Dendritic cell treated with granulocyte-macrophage colony-stimulating factor and Interleukin-4, amounts not matched to agents 40 ng/mL and 50 ng/mL, for 4 days (primary cell): ENCODE results near the gene KLHL26.

Source experiments
- H3K27ac Mint-ChIP-seq: one replicate; pipeline ENCODE4 v1.8.0; 2022; ENCODE audit warnings: mild to moderate bottlenecking, mixed read lengths
- H3K27me3 Mint-ChIP-seq: one replicate; pipeline ENCODE4 v1.8.0; 2022; ENCODE audit warnings: mild to moderate bottlenecking, mixed read lengths
- H3K36me3 Mint-ChIP-seq: one replicate; pipeline ENCODE4 v1.8.0; 2022; ENCODE audit warnings: low read depth, mixed read lengths
- H3K4me1 Mint-ChIP-seq: one replicate; pipeline ENCODE4 v1.8.0; 2022; ENCODE audit warnings: low read depth, mixed read lengths
- H3K4me3 Mint-ChIP-seq: one replicate; pipeline ENCODE4 v1.8.0; 2022; ENCODE audit warnings: mild to moderate bottlenecking, moderate library complexity, mixed read lengths
- H3K9me3 Mint-ChIP-seq: one replicate; pipeline ENCODE4 v1.8.0; 2022; ENCODE audit warnings: mixed read lengths
- intact Hi-C: fragments of 100-400 bp; cut with micrococcal nuclease; formaldehyde crosslinking; loops from one replicate; pipeline ENCODE4 v1.15.0; 2022

The KLHL26 gene

DNA sequence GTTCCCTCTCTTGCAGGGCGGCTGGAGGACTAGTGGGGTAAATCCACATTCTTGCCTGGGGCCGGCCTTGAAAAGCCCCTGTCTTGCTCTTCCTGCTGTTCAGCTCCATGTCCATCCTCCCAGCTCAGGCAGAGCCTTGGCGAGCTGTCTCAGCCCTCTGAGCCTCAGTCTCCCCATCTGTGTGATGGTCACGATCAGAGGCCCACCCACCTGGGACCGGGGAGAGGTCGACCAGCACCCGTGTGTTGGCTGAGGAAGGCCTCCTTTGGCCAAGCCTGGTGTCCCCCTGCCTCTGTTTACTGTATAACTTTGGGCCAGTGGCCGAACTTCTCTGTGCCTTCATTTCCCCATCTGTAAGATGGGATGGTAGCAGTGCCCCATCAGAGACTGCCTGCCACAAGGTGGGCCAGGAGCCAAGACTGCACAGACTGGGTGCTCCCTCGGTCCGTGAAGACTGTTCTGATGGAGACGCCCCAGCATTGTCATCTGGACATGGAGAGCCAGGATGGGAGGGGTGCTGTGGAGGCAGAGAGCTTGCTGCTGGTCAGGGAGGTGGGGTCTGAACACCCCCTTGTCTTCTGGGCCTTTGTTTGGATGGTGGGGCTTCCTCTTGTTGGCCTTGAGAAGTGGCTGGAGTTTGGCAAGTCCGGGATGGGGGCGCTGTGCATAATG, 18.5 kb downstream of the KLHL26 start:
- intact Hi-C loops = no loop called here
- H3K9me3 Mint-ChIP-seq = no peaks in the 10 kb centered on the region
- H3K36me3 Mint-ChIP-seq = peaks cover 14% of the 10 kb centered on the region
- H3K27me3 Mint-ChIP-seq = peaks cover 20% of the 10 kb centered on the region
- peaks cover 53% of the 10 kb centered on the region for H3K4me1 Mint-ChIP-seq
- H3K4me3 Mint-ChIP-seq = no peak overlapping the region
- no peak overlapping the region for H3K27ac Mint-ChIP-seq

DNA sequence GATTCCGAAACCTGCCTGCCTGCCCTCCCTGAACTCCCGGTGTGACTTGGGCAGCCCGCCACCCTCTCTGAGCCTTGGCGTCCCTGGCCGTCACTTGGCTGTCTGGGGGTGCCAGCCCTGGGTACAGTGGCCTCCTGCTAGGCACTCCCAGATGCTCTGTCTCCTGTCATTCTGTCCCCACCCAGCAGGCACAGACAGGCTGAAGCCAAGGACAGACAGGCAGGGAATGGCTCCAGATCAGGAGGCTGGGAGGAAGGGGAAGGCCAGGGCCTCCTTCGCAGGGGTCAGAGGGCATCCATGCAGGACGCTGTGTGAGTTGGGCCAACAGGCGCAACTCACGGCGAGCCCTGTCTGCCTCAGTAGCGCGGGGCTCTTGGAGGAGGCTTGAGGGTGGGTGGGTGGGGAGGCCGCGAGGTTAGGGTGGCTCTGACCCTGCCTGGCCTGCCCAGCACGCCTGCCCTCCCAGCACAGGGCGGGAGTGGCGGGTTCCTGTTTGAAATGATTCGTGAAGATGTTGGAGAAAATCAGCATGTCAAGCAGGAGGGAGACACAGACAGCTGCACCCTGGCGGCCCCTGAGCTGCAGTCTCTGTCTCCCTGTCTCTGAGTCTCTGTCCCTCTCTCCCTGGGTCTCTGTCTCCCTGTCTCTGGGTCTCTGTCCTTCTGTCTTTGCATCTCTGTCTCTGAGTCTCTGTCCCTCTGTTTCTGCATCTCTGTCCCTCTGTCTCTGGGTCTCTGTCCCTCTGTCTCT, 19.7 kb downstream of the KLHL26 start:
- intact Hi-C loops = no loop called here
- Mint-ChIP-seq H3K36me3 (peaks cover 6% of the 10 kb centered on the region), H3K27me3 (peaks cover 18% of the 10 kb centered on the region), H3K27ac (peak overlapping the region; percentile 50), H3K4me3 (no peak overlapping the region), H3K4me1 (peaks cover 60% of the 10 kb centered on the region), H3K9me3 (no peaks in the 10 kb centered on the region)

GRCh38 chr19:18657590-18658365, 20.9 kb downstream of the KLHL26 start:
- Mint-ChIP-seq H3K4me3 (no peak overlapping the region), H3K27ac (peak overlapping the region; percentile 78), H3K36me3 (peaks cover 7% of the 10 kb centered on the region)

GRCh38 chr19:18658366-18658855, 21.6 kb downstream of the KLHL26 start:
- H3K27me3 Mint-ChIP-seq = peaks cover 18% of the 10 kb centered on the region
- no peak overlapping the region for H3K4me3 Mint-ChIP-seq
- H3K27ac Mint-ChIP-seq = peak overlapping the region; percentile 78
- peaks cover 7% of the 10 kb centered on the region for H3K36me3 Mint-ChIP-seq
- H3K4me1 Mint-ChIP-seq = peaks cover 58% of the 10 kb centered on the region
- no peaks in the 10 kb centered on the region for H3K9me3 Mint-ChIP-seq
- intact Hi-C loops = no loop called here

More at GRCh38 chr19:18657590-18658365, 20.9 kb downstream of the KLHL26 start:
- H3K4me1 Mint-ChIP-seq = peaks cover 55% of the 10 kb centered on the region
- peaks cover 18% of the 10 kb centered on the region for H3K27me3 Mint-ChIP-seq
- intact Hi-C loops = no loop called here
- no peaks in the 10 kb centered on the region for H3K9me3 Mint-ChIP-seq

DNA sequence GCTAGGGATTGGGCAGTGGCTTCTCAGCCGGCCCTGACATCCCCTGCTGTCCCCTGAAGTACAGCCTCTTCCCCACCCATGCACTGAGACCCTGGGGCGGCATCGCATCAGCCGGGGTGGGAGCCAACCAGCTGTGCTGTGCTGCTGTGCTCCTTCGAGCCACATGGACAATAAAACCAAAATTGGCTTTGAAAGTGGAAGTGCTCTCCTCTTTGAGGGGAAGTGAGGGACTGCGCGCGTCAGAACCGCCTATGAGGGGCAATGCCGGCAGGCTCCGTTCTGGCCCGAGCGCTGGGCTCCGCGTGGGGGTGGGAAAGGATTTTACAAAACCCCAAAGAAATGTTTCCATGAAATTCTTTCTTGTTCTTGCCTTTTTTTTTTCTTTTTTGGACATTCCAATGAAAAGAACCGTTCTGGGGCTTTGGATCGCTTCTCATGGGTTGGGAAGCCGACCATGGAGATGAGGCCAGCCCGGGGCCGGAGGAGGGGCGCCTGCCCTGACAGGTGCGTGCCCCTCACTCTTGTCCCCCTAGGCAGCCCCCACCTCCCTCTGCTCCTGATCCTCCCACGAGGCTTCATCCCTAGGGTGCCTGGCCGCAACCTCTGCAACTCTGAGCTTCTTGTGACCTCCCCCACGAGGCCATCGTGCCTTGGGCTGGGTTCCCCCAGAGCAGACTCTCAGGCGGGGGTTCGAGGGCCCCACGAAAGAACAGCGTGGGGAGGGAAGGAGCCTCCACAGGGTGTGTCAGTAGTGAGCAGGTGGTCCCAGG, 22.6 kb downstream of the KLHL26 start:
- H3K27me3 Mint-ChIP-seq = peaks cover 18% of the 10 kb centered on the region
- no peaks in the 10 kb centered on the region for H3K9me3 Mint-ChIP-seq
- intact Hi-C loops = no loop called here
- H3K4me3 Mint-ChIP-seq = peak overlapping the region; percentile 14
- H3K36me3 Mint-ChIP-seq = peaks cover 12% of the 10 kb centered on the region
- peaks cover 61% of the 10 kb centered on the region for H3K4me1 Mint-ChIP-seq
- peak overlapping the region; percentile 78 for H3K27ac Mint-ChIP-seq

- Mint-ChIP-seq H3K4me3 (peak overlapping the region; percentile 51), H3K9me3 (no peaks in the 10 kb centered on the region), H3K27me3 (peaks cover 18% of the 10 kb centered on the region), H3K36me3 (peaks cover 20% of the 10 kb centered on the region), H3K4me1 (peaks cover 61% of the 10 kb centered on the region), H3K27ac (peak overlapping the region; percentile 78)
- intact Hi-C loops = no loop called here
Measured at GRCh38 chr19:18660051-18660910, 23.5 kb downstream of the KLHL26 start.

DNA sequence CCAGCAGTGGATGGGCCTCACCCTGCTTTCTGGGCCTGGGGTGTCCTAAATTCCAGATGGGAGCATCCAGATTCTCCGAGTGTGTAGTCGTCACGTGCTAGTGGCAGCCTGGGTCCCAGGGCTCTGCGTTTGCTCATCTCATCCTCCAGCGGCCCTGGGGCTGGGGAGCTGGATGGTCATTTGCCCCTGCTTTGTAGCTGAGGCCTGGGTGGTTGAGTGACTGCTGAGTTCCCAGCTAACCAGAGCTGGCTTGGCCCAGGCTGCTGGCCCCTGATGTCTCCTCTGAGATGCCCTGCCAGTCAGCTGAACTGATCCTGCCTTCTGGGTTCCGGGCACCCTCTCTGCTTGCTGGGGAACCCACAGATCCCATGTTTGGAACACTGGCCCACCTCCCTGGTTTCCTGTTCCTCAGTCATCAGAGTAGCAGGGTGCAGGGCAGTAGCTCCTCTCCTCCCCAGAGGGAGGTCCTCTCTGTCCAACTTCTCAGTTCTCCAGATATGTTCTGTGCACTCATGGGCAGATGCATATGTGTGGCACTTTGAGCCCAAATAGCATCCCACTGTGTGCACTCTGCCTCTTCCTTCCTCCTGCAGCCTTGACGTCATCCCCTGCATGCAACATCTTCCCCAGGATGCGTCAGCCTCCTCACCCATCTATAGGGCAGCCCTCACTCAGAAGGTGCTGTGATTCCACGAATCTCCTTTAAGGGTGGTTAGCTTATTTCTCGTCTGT, 24.3 kb downstream of the KLHL26 start:
- H3K27ac Mint-ChIP-seq = peak overlapping the region; percentile 78
- H3K4me3 Mint-ChIP-seq = peak overlapping the region; percentile 13
- intact Hi-C loops = no loop called here
- no peaks in the 10 kb centered on the region for H3K9me3 Mint-ChIP-seq
- peaks cover 52% of the 10 kb centered on the region for H3K4me1 Mint-ChIP-seq
- H3K27me3 Mint-ChIP-seq = peaks cover 18% of the 10 kb centered on the region
- H3K36me3 Mint-ChIP-seq = peaks cover 28% of the 10 kb centered on the region

GRCh38 chr19:18662972-18663732, 26.3 kb downstream of the KLHL26 start:
- Mint-ChIP-seq H3K4me3 (no peak overlapping the region), H3K27me3 (peaks cover 10% of the 10 kb centered on the region), H3K4me1 (peaks cover 36% of the 10 kb centered on the region), H3K36me3 (peaks cover 48% of the 10 kb centered on the region), H3K27ac (no peak overlapping the region), H3K9me3 (no peaks in the 10 kb centered on the region)
- intact Hi-C loops = no loop called here

DNA sequence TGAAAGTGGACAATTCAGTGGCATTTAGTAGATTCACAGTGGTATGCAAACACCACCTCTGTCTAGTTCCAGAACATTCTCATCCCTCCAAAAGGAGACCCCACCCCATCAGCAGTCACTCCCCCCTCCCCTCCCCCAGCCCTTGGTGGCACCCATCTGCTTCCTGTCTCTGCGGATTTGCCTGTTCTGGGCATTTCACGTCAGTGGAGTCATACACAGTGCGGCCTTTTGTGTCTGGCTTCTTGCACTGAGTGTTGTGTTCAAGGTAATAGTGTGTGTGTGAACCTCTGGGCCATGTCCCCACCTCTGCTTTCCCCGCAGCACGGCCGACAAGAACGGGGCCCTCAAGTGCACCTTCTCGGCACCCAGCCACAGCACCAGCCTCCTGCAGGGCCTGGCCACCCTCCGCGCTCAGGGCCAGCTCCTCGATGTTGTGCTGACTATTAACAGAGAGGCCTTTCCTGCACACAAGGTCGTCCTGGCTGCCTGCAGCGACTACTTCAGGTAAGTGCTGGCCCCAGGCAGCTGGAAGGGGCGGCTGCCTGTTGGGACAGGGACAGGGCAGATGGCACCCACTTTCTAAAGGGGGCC, 27.2 kb downstream of the KLHL26 start:
- H3K27ac Mint-ChIP-seq = no peak overlapping the region
- intact Hi-C loops = no loop called here
- H3K4me1 Mint-ChIP-seq = peaks cover 28% of the 10 kb centered on the region
- H3K36me3 Mint-ChIP-seq = peaks cover 57% of the 10 kb centered on the region
- H3K4me3 Mint-ChIP-seq = no peak overlapping the region
- no peaks in the 10 kb centered on the region for H3K9me3 Mint-ChIP-seq
- H3K27me3 Mint-ChIP-seq = peaks cover 2% of the 10 kb centered on the region

DNA sequence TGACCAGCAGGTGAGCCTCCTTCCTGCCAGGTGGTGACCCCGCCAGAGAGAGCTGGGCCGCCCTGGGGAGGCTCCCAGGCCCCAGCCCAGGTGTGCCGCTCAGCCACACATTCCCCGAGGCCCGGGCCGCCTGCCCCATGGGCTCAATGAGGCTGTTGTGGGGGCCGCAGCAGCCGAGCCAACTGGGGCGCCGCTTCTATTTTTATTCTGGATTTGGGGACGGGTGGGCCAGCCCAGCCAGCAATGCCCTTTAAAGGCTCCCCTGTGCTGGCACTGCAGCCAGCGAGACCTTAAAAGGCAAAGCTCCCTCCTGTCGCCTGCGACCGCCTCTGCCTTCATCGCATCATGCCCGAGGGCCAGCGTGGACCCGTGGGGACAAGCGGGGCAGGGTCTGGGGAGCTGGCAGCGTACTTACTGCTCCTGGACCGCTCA, 29.0 kb downstream of the KLHL26 start:
- peaks cover 75% of the 10 kb centered on the region for H3K36me3 Mint-ChIP-seq
- H3K27ac Mint-ChIP-seq = no peak overlapping the region
- H3K4me1 Mint-ChIP-seq = peaks cover 14% of the 10 kb centered on the region
- H3K4me3 Mint-ChIP-seq = no peak overlapping the region
- no peaks in the 10 kb centered on the region for H3K9me3 Mint-ChIP-seq
- H3K27me3 Mint-ChIP-seq = no peaks in the 10 kb centered on the region
- intact Hi-C loops = no loop called here

DNA sequence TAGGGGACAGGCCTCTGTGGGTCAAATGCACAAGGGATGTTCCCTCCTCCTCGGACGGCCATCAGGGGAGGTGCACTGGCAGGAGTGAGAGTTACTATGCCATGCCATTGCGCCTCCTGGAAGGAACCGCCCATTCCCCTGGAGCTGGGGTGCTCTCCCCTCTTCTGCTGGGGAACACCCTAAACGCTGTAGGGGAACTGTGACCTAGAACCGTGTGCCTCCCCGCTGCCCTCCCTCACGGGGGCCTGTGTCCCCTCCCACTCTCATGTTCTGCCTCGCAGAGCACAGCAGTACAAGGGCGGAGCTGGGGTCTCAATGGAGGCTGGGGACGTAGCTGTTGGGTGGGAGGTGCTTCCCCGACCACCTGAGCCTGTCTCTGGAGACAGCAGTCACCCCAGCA, 29.5 kb downstream of the KLHL26 start:
- no peak overlapping the region for H3K4me3 Mint-ChIP-seq
- H3K4me1 Mint-ChIP-seq = peaks cover 9% of the 10 kb centered on the region
- no peaks in the 10 kb centered on the region for H3K9me3 Mint-ChIP-seq
- no peaks in the 10 kb centered on the region for H3K27me3 Mint-ChIP-seq
- intact Hi-C loops = no loop called here
- peaks cover 79% of the 10 kb centered on the region for H3K36me3 Mint-ChIP-seq
- H3K27ac Mint-ChIP-seq = no peak overlapping the region
